ENCODE results near the gene GXYLT2.
"Not testable (repeated sequence)": the region's sequence is repeated elsewhere in the genome, so short reads cannot be mapped to it uniquely, and the experiment has no call there.

GXYLT2 gene

DNA sequence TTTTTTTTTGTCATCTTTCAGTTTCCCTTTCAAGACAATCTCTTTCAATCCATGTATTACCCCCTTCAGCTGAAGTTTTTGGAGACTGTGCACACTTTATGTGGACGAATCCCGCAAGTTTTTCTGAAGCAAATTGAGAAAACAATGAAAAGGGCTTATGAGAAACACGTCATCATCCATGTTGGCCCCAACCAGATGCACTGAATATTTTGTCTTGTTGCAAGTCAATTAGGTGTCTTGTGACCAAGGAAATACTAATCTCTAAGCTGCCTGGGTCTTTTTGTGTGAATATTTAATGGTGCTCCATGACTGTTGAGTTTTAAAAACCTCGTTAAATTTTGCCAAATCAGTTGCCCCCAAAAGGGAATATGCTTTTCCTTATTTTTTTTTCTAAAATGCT, 87.1 kb downstream of the GXYLT2 start:
- DNase-seq = no peak

DNA sequence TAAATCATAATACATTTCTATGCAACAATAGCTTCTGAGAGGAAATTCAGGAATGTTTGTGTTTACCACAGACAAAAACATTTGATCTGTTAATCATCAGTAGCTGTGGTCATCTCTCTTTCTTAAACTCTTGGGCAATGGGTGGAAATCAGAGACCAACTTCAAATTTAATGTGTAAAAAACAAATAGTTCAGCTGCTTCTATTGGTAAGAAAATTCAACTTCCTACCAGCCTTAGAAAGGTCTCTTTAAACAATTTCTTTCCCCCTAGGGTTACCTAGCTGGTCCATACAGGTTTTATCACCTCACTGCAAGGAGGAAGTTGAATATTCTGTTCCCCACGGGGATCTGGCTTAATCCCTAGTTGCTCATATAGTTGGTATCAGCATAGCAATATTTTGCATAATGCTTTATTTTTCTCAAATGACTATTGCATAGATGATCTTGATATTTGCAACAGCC, 88.5 kb downstream of the GXYLT2 start:
- no peak for DNase-seq

DNA sequence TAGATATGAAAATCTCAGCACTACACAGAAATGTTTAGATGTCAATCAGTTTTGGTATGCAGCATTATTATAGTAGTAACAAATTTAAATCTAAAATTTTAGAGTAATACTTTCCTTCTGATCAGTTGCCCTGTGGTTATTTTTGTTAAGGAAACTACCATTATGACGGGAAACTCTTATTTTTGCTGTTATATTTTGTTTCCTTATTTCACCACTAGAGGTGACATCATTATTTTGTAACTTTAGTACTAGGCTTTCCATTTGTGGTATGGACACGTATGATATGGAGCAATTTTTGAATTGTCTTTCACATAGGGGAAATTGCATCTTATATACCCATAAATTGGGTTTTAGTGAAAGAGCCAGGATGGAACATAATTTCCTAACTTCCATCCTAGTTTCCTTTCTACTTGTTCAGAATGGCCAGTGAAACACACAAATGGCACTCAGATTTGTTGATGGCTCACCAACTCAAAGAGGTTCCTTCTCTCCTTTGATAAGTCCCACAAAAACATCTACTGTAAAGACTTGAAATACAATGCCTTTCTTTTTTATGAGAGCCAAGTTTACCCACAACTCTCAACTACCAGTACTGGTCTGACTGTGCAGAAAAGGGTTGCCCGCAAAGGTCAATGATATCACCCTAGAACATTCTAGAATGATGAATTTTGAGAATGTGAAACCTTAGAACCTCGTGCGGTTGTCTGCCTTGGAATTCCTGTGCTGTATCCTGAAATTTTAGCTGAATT, 89.4 kb downstream of the GXYLT2 start:
- DNase-seq = no peak

DNA sequence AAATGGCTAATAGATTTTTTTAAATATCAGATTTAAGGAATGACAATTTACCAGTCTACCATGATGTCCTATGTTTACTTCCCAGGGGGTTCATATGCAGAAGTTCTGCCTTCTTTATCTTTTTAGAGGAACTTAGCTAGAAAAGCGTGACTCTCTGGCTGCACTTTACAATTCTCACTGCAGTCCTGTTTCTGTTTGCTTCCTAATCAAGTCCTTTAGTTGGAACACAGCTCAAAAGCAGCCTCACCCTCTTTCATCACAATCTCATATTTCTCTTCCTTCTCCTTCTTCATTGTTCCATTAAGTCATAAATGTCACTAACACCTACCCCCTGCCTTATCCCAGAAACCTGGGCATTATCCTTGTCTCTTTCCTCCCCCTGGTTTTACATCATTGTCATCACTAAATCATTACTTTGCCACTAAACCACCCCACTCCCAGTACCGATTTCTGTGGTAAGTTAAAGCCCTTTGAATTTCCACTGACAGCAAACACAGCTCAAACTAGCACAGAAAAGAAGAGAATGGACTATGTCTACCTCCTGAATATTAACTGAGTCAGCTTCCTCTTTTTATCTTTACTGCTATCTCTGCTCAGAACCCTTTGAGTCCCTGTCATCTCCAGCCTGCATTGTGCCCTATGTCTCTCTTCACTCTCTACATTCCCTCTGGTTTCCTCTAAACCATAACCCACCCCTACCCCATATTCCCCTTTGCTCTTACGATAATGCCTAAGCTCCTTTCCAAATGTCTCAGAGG, 94.9 kb downstream of the GXYLT2 start:
- no peak for DNase-seq

GRCh38 chr3:72985576-72985975, 97.7 kb downstream of the GXYLT2 start:
- no peak for DNase-seq

GRCh38 chr3:72990701-72991395, 103.0 kb downstream of the GXYLT2 start:
- DNase-seq = no peak

GRCh38 chr3:72991522-72991921, 103.7 kb downstream of the GXYLT2 start:
- DNase-seq = no peak

DNA sequence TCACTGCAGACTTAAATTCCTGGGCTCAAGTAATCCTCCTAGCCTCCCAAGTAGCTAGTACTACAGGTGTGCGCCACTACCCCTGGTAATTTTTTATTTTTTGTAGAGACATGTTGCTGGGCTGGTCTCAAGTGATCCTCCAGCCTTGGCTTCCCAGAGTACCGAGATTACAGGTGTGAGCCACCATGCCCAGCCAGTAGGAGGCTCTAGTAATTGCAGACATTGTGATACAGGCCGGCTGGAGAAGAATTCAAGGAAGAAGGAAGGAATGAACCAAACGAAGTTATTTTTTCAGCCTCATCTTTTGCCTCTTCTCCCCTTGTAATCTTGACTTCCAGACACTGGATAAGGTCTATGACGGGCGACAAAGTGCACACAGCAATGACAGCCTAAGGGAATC, 105.5 kb downstream of the GXYLT2 start:
- DNase-seq = no peak

GRCh38 chr3:72995337-72995736, 107.5 kb downstream of the GXYLT2 start:
- no peak for DNase-seq

DNA sequence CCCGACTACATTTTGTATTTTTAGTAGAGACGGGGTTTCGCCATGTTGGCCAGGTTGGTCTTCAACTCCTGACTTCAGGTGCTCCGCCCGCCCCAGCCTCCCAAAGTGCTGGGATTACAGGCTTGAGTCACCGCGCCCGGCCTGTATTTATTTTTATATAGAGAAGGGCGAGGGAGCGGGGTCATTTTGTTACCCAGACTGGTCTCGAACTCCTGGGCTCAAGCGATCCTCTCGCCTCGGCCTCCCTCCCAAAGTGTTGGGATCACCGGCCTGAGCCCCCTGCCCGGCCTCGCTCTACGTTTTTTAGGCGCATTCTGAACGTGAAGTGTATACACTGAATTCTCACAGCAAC, 108.3 kb downstream of the GXYLT2 start:
- DNase-seq = no peak

GRCh38 chr3:72996473-72997333, 108.9 kb downstream of the GXYLT2 start, which contains the start of gene PPP4R2:
PPP4R2 (plus strand) TSS chr3:72996811; CDS start chr3:72997038, 227 bp downstream.
- DNase-seq = peak; percentile 94

DNA sequence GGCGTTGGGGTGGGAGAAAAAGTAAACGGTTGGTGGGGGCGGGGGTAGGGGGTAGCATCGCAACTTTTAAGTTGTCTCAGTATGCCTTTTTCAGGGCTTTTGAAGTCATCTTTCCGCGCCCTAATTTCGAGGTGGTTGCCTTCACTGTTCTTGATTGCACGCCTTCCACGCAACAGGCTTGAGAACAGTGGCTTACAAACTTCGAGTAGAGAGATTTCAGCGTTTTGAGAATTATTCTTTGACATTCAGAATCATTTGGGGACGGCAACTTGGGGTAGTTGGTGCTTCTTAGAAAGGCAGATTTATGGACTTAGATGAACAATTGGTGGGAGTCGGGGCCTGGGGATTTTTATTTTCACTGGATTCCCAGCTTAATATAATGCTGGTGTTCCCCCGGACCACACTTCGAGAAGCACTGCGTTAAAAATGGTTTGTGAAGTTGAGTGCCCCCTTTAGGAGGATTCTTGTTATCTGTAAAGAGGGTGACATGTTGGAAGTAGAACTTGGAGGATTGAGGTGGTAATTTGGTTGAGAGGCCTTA, 109.6 kb downstream of the GXYLT2 start:
- DNase-seq = peak; percentile 71

DNA sequence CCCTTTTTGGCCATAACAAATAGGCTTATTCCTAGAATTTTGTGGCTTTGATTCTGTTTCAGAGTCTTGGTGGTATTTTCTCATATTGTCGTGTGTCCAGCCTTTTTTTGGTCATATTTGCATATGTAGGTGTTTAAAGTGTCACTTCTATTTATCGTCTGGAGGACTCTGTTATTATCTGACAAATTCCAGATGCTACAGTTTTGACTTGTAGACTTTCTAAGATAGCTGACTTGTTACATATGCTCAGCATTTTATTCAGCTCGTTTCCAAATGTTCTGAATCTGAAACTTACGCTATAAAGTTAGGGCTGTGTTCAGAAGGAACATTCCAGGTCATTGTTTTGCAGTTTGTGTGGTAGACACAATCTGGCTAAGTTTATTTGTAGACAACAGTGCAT, 110.6 kb downstream of the GXYLT2 start:
- no peak for DNase-seq

DNA sequence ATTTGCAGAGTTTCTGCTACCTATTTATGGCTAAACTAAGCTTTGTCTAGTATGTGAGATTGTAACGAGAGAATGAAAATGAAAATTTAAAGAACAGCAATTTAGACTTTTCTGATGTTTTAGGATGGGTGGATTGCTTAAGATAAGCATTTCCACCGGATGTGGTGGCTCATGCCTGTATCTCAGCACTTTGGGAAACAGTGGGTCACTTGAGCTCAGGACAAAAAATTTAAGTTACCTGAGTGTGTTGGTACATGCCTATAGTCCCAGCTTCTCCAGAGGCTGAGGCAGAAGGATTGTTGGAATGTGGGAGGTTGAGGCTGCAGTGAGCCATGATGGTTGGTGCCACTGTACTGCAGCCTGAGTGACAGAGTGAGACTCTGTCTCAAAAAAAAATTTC, 112.1 kb downstream of the GXYLT2 start:
- DNase-seq = no peak

- DNase-seq = not testable (repeated sequence)
These were observed 115.2 kb downstream of the GXYLT2 start for GRCh38 chr3:73003050-73003449.

DNA sequence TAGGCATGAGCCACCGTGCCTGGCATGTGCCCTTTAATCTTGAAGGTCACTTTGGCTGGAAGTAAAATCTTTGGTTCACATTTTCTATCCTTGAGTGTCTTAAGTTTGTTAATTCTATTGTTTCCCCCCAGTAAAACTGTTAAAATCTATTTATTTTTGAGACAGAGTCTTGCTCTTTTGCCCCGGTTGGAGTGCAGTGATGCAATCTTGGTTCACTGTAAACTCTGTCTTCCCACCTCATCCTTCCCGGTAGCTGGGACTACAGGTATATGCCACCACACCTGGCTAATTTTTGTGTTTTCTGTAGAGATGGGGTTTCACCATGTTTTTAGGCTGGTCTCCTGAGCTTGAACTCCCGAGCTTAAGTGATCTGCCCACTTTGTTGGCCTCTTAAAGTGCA, 116.5 kb downstream of the GXYLT2 start:
- no peak for DNase-seq

- DNase-seq = no peak
These were observed 120.3 kb downstream of the GXYLT2 start for GRCh38 chr3:73007992-73008712.

GRCh38 chr3:73009008-73009407, 121.2 kb downstream of the GXYLT2 start:
- DNase-seq = no peak

- no peak for DNase-seq
These were observed 121.9 kb downstream of the GXYLT2 start for GRCh38 chr3:73009750-73010149.

DNA sequence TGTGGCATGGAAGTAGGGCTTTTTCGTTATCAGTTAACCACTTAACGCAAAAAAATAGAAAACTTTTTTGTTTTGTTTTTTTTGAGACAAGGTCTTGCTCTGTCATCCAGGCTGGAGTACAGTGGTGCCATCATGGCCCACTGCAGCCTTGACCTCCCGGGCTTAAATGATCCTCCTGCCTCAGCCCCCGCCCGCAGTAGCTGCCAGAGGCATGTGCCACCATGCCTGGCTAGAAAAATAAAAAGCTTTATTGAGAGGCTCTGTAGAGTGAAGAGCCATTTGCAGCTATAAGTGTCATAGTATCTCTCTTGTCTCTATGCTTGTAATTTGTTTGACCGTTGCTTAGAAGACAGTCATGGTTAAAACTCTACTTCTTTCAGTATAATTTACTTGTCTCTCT, 122.3 kb downstream of the GXYLT2 start:
- DNase-seq = no peak

- DNase-seq = no peak
These were observed 130.5 kb downstream of the GXYLT2 start for GRCh38 chr3:73018298-73018697.
